Keratinocyte (primary cell): ENCODE data around the gene SFXN4. TPM values are rescaled to one million over a fixed set of nuclear protein-coding genes. Genes with fewer than 3 reads are reported as not detected.

Source experiments
- DNase-seq: peaks from one replicate; pipeline ENCODE4 v3.0.0-alpha.2; 2011; ENCODE audit warnings: low read depth, missing footprints, low spot score
- FAIRE-seq: peaks from 2 replicates; lab custom pipeline; 2011; peaks lifted over from hg19 to GRCh38; lab: Jason Lieb, UNC
- H2AFZ ChIP-seq: 2 replicates; pipeline ENCODE4 v1.6.0; 2012; ENCODE audit warnings: low read length, control low read depth, inconsistent platforms; ENCODE audit not compliant: control insufficient read depth
- H3K27ac ChIP-seq: 2 replicates; pipeline ENCODE4 v1.5.1; 2011; ENCODE audit warnings: low read length; ENCODE audit not compliant: control insufficient read depth, insufficient read depth
- H3K27me3 ChIP-seq: 3 replicates; pipeline ENCODE4 v1.6.0; 2011; ENCODE audit warnings: low read length; ENCODE audit not compliant: control insufficient read depth, insufficient read depth; ENCODE audit errors: extremely low read depth
- H3K36me3 ChIP-seq, 2 experiments: 2 replicates in 1 of 2; 3 replicates in 1 of 2; pipeline ENCODE4 v1.5.1; 2011; ENCODE audit warnings: low read length in 2 of 2, mild to moderate bottlenecking in 1 of 2; ENCODE audit not compliant: control insufficient read depth in 2 of 2, insufficient read depth in 2 of 2; ENCODE audit errors: extremely low read depth in 1 of 2
- H3K4me1 ChIP-seq: 3 replicates; pipeline ENCODE4 v1.5.1; 2011; ENCODE audit warnings: low read length; ENCODE audit not compliant: control insufficient read depth, insufficient read depth; ENCODE audit errors: extremely low read depth
- H3K4me2 ChIP-seq: 3 replicates; pipeline ENCODE4 v1.6.0; 2011; ENCODE audit warnings: low read depth, low read length; ENCODE audit not compliant: control insufficient read depth, insufficient read depth; ENCODE audit errors: extremely low read depth
- H3K4me3 ChIP-seq, 3 experiments: fragments of 200-600 bp in 1 of 3; sonication (generic) in 1 of 3; 2 replicates in 2 of 3; 3 replicates in 1 of 3; pipeline ENCODE4 v1.5.1; 2011 to 2016; ENCODE audit warnings: low read length in 3 of 3, mild to moderate bottlenecking in 3 of 3, control low read depth in 2 of 3, inconsistent platforms in 1 of 3, low read depth in 1 of 3, mixed read lengths in 1 of 3, mixed run types in 1 of 3, moderate library complexity in 1 of 3; ENCODE audit not compliant: control insufficient read depth in 2 of 3, insufficient read depth in 2 of 3; ENCODE audit errors: extremely low read depth in 1 of 3
- H3K79me2 ChIP-seq: 2 replicates; pipeline ENCODE4 v1.6.0; 2012; ENCODE audit warnings: low read length; ENCODE audit not compliant: control insufficient read depth, insufficient read depth
- H3K9ac ChIP-seq: 3 replicates; pipeline ENCODE4 v1.6.0; 2011; ENCODE audit warnings: low read length; ENCODE audit not compliant: control insufficient read depth, insufficient read depth; ENCODE audit errors: extremely low read depth
- H3K9me1 ChIP-seq: 3 replicates; pipeline ENCODE4 v1.6.0; 2011; ENCODE audit warnings: low read length; ENCODE audit not compliant: control insufficient read depth, insufficient read depth; ENCODE audit errors: extremely low read depth
- H3K9me3 ChIP-seq: 2 replicates; pipeline ENCODE4 v1.5.1; 2012; ENCODE audit warnings: low read depth, low read length; ENCODE audit not compliant: control insufficient read depth
- H4K20me1 ChIP-seq: 3 replicates; pipeline ENCODE4 v1.6.0; 2011; ENCODE audit warnings: low read length; ENCODE audit not compliant: control insufficient read depth, insufficient read depth; ENCODE audit errors: extremely low read depth
- CTCF ChIP-seq, 3 experiments: IDR thresholded peaks in 1 of 3; conservative IDR thresholded peaks in 1 of 3; optimal IDR thresholded peaks in 1 of 3; 2 replicates in 2 of 3; 3 replicates in 1 of 3; pipeline versions ENCODE3 to v1.5.1; 2011; ENCODE audit warnings: low read length in 3 of 3, mild to moderate bottlenecking in 3 of 3, moderate library complexity in 2 of 3, control low read depth in 1 of 3, inconsistent platforms in 1 of 3; ENCODE audit not compliant: insufficient read depth in 2 of 3; ENCODE audit errors: extremely low read depth in 1 of 3
- EZH2 ChIP-seq: IDR thresholded peaks from one replicate; pipeline ENCODE4 v1.6.1; 2012; ENCODE audit warnings: inconsistent platforms, mild to moderate bottlenecking, low read length, moderate library complexity
- dilution Hi-C: fragments of 300-500 bp; cut with MboI; formaldehyde crosslinking; loops from one replicate; pipeline ENCODE4 v1.7.0; 2020; ENCODE audit warnings: low sequenced_read_pairs; ENCODE audit not compliant: extremely low pct_ligation_motif_present
- polyA plus RNA-seq, 5 experiments: library from polyadenylated mRNA; depleted of rRNA in 3 of 5; stranded (reverse) in 3 of 5; stranded (forward) in 1 of 5; unstranded in 1 of 5; fragments of >200 nt; gene quantifications; 1 replicate in 1 of 5; 2 replicates in 3 of 5; 3 replicates in 1 of 5; pipeline versions ENCODE4 v1.2.1 to v1.2.3, GENCODE V29; 2011 to 2012; ENCODE audit warnings: missing spikeins in 2 of 5, low read depth in 1 of 5, low replicate concordance in 1 of 5

The SFXN4 gene
- polyA plus RNA-seq, 1 donor (not counting 4 experiments of a cell fraction or from before 2014, with no cell fraction given): 27.6 TPM

GRCh38 chr10:119118231-119118630, 47.3 kb downstream of the SFXN4 start:
- Histone ChIP-seq H3K4me1 (no peaks in the 10 kb centered on the region), H3K27ac (no peak overlapping the region), H3K4me2 (no peak overlapping the region), H3K79me2 (no peaks in the 10 kb centered on the region), H3K27me3 (no peaks in the 10 kb centered on the region), H3K36me3 (peaks cover 14 to 19% of the 10 kb centered on the region in 2 experiments), H3K9me3 (no peaks in the 10 kb centered on the region), H3K9me1 (no peaks in the 10 kb centered on the region), H3K4me3 (no peak overlapping the region), H2AFZ (no peak overlapping the region), H3K9ac (no peak overlapping the region), H4K20me1 (no peaks in the 10 kb centered on the region)
- DNase-seq (no peak), FAIRE-seq (no peak)
- dilution Hi-C loops: no loop called here
- no peak for TF ChIP-seq CTCF (optimal IDR thresholded peaks at IDR 0.05 in 1 of 3, IDR thresholded peaks at IDR 0.05 in 1 of 3, conservative IDR thresholded peaks at IDR 0.05 in 1 of 3; ENCODE audit: extremely low read depth in 1 of 3, insufficient read depth in 2 of 3, low read length in 3 of 3)
- no peak for TF ChIP-seq EZH2

GRCh38 chr10:119116326-119116951, 49.1 kb downstream of the SFXN4 start:
- Histone ChIP-seq H3K9me1 (no peaks in the 10 kb centered on the region), H3K36me3 (peaks cover 14 to 17% of the 10 kb centered on the region in 2 experiments), H3K4me2 (no peak overlapping the region), H4K20me1 (no peaks in the 10 kb centered on the region), H3K4me3 (no peak overlapping the region), H3K4me1 (no peaks in the 10 kb centered on the region), H3K9ac (no peak overlapping the region), H3K27me3 (no peaks in the 10 kb centered on the region), H2AFZ (no peak overlapping the region), H3K27ac (no peak overlapping the region), H3K9me3 (no peaks in the 10 kb centered on the region), H3K79me2 (no peaks in the 10 kb centered on the region)
- DNase-seq (no peak), FAIRE-seq (no peak)
- TF ChIP-seq CTCF (optimal IDR thresholded peaks at IDR 0.05 in 1 of 3, IDR thresholded peaks at IDR 0.05 in 1 of 3, conservative IDR thresholded peaks at IDR 0.05 in 1 of 3; ENCODE audit: extremely low read depth in 1 of 3, insufficient read depth in 2 of 3, low read length in 3 of 3) (no peak), EZH2 (no peak)
- dilution Hi-C loops: no loop called here
